Mesothelial cell of epicardium (in vitro differentiated cells): ENCODE data around the gene LENG9. TPM values are rescaled to one million over a fixed set of nuclear protein-coding genes. Genes with fewer than 3 reads are reported as not detected.

ENCODE experiments used
- DNase-seq, 2 experiments: peaks; one replicate each; pipeline ENCODE4 v3.0.0; 2021; ENCODE audit warnings: low spot score in 2 of 2; ENCODE audit not compliant: unreplicated experiment in 2 of 2
- H3K27ac Mint-ChIP-seq: 2 replicates; pipeline ENCODE4 v1.8.0; 2021; ENCODE audit warnings: mixed read lengths
- H3K27me3 Mint-ChIP-seq: 2 replicates; pipeline ENCODE4 v1.8.0; 2021; ENCODE audit warnings: low read depth, mixed read lengths
- H3K36me3 Mint-ChIP-seq: 2 replicates; pipeline ENCODE4 v1.8.0; 2021; ENCODE audit warnings: mixed read lengths
- H3K4me1 Mint-ChIP-seq: 2 replicates; pipeline ENCODE4 v1.8.0; 2021; ENCODE audit warnings: mixed read lengths
- H3K4me3 Mint-ChIP-seq: 2 replicates; pipeline ENCODE4 v1.8.0; 2021; ENCODE audit warnings: mild to moderate bottlenecking, moderate library complexity, mixed read lengths
- H3K9me3 Mint-ChIP-seq: 2 replicates; pipeline ENCODE4 v1.8.0; 2021; ENCODE audit warnings: mixed read lengths
- total RNA-seq: library from RNA; stranded (reverse); gene quantifications from 3 replicates; pipeline ENCODE4 v1.2.1, GENCODE V29; 2021
- TF ChIP-seq, protein P1 (sequence below): fragments of 200-600 bp; sonication (generic); IDR thresholded peaks from one replicate; pipeline ENCODE4 v1.5.0; 2021; ENCODE audit warnings: antibody characterized with exemption; ENCODE audit not compliant: unreplicated experiment

Gene LENG9
- total RNA-seq, 1 donor from 2014 or later, result 5.8 TPM

DNA sequence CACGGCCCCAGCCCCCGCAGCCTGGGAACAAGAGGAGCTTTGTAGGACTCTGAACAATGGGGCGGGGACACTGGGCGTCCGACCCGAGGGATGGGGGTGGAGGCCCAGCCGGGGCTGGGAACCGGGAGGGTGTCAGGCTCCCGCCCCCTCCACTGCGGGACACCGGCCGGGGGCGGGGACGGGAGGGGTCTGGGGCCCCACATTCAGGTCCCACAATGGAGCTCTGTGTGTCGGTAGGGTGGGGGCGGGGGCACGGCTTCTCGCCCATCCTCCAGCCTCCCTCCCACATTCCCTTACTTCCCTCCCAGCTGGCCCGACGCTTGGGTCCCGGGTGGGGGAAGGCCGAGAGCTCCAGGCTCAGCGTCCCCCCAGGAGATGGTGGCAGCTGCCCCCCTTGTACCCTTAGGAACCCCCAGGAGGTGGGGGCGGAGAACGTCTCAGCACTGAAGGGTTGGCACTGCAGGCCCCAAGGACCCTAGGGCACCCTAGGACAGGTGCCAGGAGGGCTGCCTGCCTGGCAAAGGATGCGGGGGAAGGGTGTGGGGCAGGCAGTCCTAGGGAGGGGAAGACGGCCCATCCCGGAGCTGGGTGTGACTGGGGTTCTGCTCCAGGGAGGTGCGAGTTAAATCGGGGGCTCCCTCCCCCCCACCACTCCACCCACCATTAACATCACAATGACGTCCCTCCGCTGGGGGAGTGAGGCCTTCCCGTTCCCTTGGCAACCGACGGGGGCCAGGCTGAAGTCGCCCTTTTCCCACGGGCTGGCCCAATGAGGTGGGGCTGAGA, 43.0 kb downstream of the LENG9 start:
- no peak overlapping the region for H3K27ac Mint-ChIP-seq
- DNase-seq, result no peak
- H3K9me3 Mint-ChIP-seq, result no peaks in the 10 kb centered on the region
- H3K27me3 Mint-ChIP-seq, result peaks cover 86% of the 10 kb centered on the region
- peak overlapping the region; percentile 52 for H3K4me3 Mint-ChIP-seq
- TF ChIP-seq, protein P1, sequence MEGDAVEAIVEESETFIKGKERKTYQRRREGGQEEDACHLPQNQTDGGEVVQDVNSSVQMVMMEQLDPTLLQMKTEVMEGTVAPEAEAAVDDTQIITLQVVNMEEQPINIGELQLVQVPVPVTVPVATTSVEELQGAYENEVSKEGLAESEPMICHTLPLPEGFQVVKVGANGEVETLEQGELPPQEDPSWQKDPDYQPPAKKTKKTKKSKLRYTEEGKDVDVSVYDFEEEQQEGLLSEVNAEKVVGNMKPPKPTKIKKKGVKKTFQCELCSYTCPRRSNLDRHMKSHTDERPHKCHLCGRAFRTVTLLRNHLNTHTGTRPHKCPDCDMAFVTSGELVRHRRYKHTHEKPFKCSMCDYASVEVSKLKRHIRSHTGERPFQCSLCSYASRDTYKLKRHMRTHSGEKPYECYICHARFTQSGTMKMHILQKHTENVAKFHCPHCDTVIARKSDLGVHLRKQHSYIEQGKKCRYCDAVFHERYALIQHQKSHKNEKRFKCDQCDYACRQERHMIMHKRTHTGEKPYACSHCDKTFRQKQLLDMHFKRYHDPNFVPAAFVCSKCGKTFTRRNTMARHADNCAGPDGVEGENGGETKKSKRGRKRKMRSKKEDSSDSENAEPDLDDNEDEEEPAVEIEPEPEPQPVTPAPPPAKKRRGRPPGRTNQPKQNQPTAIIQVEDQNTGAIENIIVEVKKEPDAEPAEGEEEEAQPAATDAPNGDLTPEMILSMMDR, result no peak
- H3K4me1 Mint-ChIP-seq, result peaks cover 18% of the 10 kb centered on the region
- no peaks in the 10 kb centered on the region for H3K36me3 Mint-ChIP-seq

DNA sequence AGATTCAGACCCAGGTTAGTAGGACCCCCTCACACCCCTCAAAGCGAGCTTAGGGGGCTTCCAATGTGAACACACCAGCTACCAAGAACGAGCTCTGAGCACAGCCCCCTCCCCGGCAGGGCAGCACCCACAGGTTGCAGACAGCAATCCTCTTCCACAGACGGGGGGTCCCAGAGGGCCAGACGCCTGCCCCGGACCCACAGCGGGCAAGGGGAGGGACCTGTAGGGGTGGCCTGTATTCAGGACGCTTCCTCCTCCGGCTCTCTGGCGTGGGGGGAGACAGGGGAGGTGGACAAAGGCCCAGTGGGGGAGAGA, 43.6 kb downstream of the LENG9 start:
- Mint-ChIP-seq H3K4me1 (peaks cover 18% of the 10 kb centered on the region), H3K27ac (no peak overlapping the region), H3K4me3 (peak overlapping the region; percentile 30), H3K27me3 (peaks cover 82% of the 10 kb centered on the region), H3K36me3 (no peaks in the 10 kb centered on the region), H3K9me3 (no peaks in the 10 kb centered on the region)
- no peak for DNase-seq
- TF ChIP-seq, protein P1, result no peak

DNA sequence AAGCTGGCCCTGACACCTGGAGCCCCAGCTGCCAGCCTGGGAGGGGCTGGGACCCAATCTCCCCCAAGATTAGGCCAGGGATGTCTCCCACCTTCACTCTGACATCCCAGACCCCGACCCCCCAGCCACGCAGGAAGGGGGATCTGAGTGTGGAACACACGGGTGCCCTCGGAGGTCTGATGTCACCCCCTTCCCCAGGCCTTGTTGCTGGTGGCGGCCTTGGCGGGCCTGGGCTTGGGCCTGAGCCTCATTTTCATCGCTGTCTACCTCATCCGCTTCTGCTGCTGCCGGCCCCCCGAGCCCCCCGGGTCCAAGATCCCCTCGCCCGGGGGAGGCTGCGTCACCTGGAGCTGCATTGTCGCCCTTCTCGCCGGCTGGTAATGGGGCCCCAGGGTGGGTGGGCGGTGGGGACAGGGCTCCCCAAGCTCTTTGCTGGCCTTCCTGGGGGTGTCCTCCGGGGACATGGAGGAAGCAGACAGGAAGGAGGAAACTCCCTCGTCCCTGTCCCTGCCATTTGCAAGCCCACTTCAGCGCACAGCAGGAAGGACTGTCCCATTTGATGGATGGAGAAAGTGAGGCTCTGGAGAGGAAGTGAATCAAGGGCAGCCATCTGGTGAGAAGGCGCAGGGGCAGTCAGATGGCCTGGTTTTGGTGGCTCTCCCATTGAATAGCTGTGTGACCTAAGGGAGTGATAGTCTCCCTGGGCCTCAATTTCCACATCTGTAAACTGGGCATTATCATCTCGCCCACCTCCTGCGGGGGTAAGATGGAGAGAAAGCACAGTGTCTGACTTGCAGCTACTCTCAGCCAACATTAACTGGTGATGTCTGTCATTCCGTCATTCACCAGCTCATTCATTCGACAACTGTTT, 44.4 kb downstream of the LENG9 start:
- peaks cover 18% of the 10 kb centered on the region for H3K4me1 Mint-ChIP-seq
- peaks cover 2% of the 10 kb centered on the region for H3K9me3 Mint-ChIP-seq
- H3K27me3 Mint-ChIP-seq, result peaks cover 82% of the 10 kb centered on the region
- TF ChIP-seq, protein P1, result no peak
- no peaks in the 10 kb centered on the region for H3K36me3 Mint-ChIP-seq
- H3K27ac Mint-ChIP-seq, result no peak overlapping the region
- no peak for DNase-seq
- no peak overlapping the region for H3K4me3 Mint-ChIP-seq

DNA sequence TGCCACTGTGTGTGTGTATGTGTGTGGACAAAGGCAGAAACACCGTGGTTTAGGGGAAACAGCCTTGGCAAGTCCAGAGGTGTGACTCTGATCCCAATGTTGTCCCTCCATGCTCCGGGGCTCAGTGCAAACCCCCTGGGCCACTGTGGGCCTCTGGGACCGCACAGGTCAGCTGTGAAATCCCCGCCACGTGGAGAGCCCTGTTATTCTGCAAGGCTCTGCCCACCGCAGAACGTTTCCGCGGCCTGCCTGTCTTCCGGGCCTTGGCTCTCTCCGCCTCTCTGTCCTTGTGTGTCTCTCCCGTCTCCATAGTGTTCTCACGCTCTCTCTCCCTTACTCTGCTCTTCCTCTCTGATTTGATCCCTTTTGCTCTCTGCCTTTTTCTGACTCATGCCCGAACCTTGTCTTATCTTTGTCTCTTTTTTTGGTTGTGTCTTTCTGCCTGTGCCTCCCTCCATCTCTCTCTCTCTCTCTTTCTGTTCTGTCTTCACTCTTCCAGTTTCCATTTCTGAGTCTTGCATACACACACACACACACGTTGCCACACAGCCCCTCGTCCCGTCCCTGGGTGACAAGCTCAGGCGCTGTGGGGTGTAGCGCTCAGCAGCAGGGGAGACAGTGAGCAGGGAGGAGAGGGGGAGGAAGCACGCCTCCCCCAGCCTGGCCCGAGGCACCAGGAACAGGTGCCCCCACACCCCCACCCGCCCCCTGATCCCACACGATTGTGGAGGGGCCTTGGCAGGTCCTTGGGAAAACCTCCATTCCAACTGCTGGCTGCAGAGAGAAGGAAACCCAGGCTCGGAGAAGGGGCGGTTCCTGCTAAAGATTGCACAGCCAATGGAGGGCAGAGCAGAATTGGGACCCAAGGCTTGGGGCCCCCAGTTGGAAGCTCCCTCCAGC, 45.3 kb downstream of the LENG9 start:
- H3K27ac Mint-ChIP-seq, result peak overlapping the region; percentile 3
- H3K4me1 Mint-ChIP-seq, result peaks cover 18% of the 10 kb centered on the region

More for the DNA sequence above, 45.3 kb downstream of the LENG9 start:
- H3K27me3 Mint-ChIP-seq, result peaks cover 79% of the 10 kb centered on the region
- H3K4me3 Mint-ChIP-seq, result no peak overlapping the region
- H3K9me3 Mint-ChIP-seq, result peaks cover 5% of the 10 kb centered on the region
- H3K36me3 Mint-ChIP-seq, result no peaks in the 10 kb centered on the region
- DNase-seq, result no peak
- TF ChIP-seq, protein P1, result no peak
